ENCODE data around the gene SKAP2.

SKAP2 gene

DNA sequence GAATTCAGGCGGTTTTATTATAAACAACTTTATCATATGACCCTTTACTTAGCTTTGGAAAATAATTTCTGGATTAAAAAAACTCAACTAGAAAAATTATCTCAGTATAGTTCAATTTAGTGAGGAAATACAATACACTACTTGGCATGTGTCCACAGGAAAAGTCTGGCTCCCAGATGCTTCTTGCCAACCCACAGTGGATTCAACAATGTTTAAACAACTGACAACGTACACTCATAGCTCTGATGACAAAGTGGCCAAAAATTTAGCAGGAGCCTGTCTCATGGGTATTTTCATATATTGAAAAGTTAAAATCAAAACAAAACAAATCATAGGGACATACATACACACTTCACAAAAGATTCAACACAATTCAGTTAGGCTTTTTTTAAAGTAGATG, 158.8 kb downstream of the SKAP2 start:
- in situ Hi-C loops (cut with MboI; ENCODE audit: low sequenced_read_pairs, unreplicated experiment): no loop called here
- DNase-seq (ENCODE audit: low spot score): no peak
- TF ChIP-seq CTCF (IDR thresholded peaks at IDR 0.05; ENCODE audit: borderline replicate concordance, control extremely low read depth, extremely low read depth, insufficient read depth, missing control alignments): no peak

GRCh38 chr7:26704786-26705185, 159.6 kb downstream of the SKAP2 start:
- no peak for TF ChIP-seq CTCF (IDR thresholded peaks at IDR 0.05; ENCODE audit: borderline replicate concordance, control extremely low read depth, extremely low read depth, insufficient read depth, missing control alignments)
- in situ Hi-C loops (cut with MboI; ENCODE audit: low sequenced_read_pairs, unreplicated experiment): no loop called here
- DNase-seq (ENCODE audit: low spot score): no peak

- TF ChIP-seq CTCF (IDR thresholded peaks at IDR 0.05; ENCODE audit: borderline replicate concordance, control extremely low read depth, extremely low read depth, insufficient read depth, missing control alignments): no peak
- in situ Hi-C loops (cut with MboI; ENCODE audit: low sequenced_read_pairs, unreplicated experiment): no loop called here
- no peak for DNase-seq (ENCODE audit: low spot score)
Observed at GRCh38 chr7:26704036-26704435, 160.4 kb downstream of the SKAP2 start.

DNA sequence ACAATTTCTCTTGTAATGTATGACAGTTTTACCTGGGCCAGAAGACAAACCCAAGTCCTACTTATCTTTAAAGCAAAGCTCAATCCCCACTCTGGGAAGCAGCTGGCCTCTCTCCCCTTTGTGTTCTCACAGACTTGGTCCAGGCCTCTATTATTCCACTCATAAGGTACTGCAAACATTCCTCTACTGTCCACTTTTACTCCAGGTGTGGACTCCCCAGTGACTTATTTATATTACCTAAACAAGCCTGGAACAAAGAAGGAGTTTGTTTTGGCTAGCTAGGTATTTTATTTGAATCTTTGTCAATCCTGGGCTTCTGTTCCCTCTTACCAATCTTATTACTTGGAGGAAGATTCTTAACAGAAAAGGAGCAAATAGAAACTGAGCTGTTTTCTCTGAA, 163.5 kb downstream of the SKAP2 start:
- in situ Hi-C loops (cut with MboI; ENCODE audit: low sequenced_read_pairs, unreplicated experiment): no loop called here
- no peak for TF ChIP-seq CTCF (IDR thresholded peaks at IDR 0.05; ENCODE audit: borderline replicate concordance, control extremely low read depth, extremely low read depth, insufficient read depth, missing control alignments)
- DNase-seq (ENCODE audit: low spot score): no peak

DNA sequence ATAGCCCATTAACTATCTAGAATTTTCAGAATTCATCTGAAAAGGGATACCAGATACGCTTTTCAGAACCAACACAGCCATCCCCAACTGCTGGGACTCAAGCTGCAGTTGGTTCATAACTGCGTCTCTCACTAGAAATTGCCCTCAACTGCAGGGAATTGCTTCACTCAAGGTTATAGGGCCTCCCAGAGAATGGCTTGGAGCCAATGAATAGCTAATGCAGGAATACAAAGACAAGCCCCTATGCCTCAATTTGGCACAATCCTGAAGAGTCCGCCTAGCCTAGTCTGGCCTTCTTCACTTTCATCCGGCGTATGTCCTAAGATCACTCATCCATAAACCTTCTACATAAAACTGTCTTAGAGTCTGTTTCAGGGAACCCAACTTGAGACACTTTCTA, 164.0 kb downstream of the SKAP2 start:
- TF ChIP-seq CTCF (IDR thresholded peaks at IDR 0.05; ENCODE audit: borderline replicate concordance, control extremely low read depth, extremely low read depth, insufficient read depth, missing control alignments): no peak
- in situ Hi-C loops (cut with MboI; ENCODE audit: low sequenced_read_pairs, unreplicated experiment): no loop called here
- no peak for DNase-seq (ENCODE audit: low spot score)

GRCh38 chr7:26699766-26700165, 164.6 kb downstream of the SKAP2 start:
- DNase-seq (ENCODE audit: low spot score): no peak
- in situ Hi-C loops (cut with MboI; ENCODE audit: low sequenced_read_pairs, unreplicated experiment): no loop called here
- TF ChIP-seq CTCF (IDR thresholded peaks at IDR 0.05; ENCODE audit: borderline replicate concordance, control extremely low read depth, extremely low read depth, insufficient read depth, missing control alignments): no peak

DNA sequence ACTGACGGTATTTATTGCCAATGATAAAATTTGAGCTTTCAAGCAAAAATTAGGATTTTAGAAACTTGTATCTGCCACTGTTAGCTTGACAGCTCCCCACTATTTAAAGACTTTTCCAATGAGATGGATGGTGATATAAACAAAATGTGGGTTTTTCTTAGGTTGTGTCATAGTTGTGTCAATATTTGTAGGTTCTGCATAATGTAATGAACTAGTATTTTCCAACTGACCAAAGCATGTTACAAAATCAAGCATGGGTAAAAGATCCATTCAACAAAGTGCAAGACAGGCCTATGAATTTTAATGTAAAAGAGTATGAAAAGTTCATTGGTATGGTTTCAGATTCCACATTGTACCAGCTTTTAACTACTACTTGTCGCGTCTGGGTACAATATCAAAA, 165.6 kb downstream of the SKAP2 start:
- TF ChIP-seq CTCF (IDR thresholded peaks at IDR 0.05; ENCODE audit: borderline replicate concordance, control extremely low read depth, extremely low read depth, insufficient read depth, missing control alignments): no peak
- no peak for DNase-seq (ENCODE audit: low spot score)
- in situ Hi-C loops (cut with MboI; ENCODE audit: low sequenced_read_pairs, unreplicated experiment): no loop called here

All from GM13976 (cell line).